ENCODE measurements around the gene COPS8. TPM values are rescaled to one million over a fixed set of nuclear protein-coding genes. Genes with fewer than 3 reads are reported as not detected.
A peak's percentile ranks its signal among the peaks of the same experiment; 100 is the strongest.

The COPS8 gene
- total RNA-seq, 1 experiment from 2014 or later = 87.4 TPM

DNA sequence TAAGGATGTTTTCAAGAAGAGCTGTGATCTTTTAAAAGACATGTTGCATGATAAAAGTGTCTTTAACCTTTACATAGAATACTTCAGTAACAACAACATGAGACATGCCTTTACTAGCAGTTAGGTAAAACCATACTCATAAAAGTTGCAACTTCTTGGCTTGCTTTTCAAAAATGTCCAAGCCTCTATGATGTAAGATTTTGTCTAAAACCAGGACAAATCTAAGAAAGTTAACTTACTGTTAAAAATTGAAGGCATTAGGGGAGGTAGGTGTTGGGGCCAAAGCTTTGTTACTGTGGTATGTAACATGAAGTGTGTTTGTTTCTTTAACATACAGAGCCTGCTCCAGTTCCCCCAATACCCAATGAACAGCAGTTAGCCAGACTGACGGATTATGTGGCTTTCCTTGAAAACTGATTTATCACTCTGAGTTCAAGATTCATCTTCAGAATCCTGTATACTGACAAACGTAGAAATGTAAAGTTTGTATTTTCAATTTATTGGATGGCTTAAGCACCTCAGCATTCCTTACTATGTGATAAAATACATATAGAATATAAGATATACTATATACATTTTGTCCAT lies 11.7 kb downstream of the COPS8 start:
- no peak for DNase-seq (ENCODE audit: low spot score)
- H3K4me3 ChIP-seq (ENCODE audit: low read depth, low read length, poor library complexity, severe bottlenecking) = no peak overlapping the region
- intact Hi-C loops (cut with micrococcal nuclease; ENCODE audit: unreplicated experiment) = no loop called here
- CTCF ChIA-PET = interaction anchor here (0.5 kb wide), 1 partner anchor 47 kb away, joined by 3 read pairs; no protein-coding TSS in a partner anchor
- H3K9me3 ChIP-seq (ENCODE audit: low read depth, low read length, poor library complexity, severe bottlenecking) = no peaks in the 10 kb centered on the region
- BruUV-seq (replicated peaks) = no TSS peak
- H3K27me3 ChIP-seq (replicated peaks; ENCODE audit: insufficient read depth, low read depth, low read length, poor library complexity) = no peaks in the 10 kb centered on the region
- no peak overlapping the region for H3K27ac ChIP-seq (ENCODE audit: low read depth, low read length, poor library complexity, severe bottlenecking)
- TF ChIP-seq EZH2 (IDR thresholded peaks at IDR 0.05; ENCODE audit: borderline replicate concordance, low read depth, low read length, poor library complexity, severe bottlenecking) = no peak
- TF ChIP-seq, protein P1, sequence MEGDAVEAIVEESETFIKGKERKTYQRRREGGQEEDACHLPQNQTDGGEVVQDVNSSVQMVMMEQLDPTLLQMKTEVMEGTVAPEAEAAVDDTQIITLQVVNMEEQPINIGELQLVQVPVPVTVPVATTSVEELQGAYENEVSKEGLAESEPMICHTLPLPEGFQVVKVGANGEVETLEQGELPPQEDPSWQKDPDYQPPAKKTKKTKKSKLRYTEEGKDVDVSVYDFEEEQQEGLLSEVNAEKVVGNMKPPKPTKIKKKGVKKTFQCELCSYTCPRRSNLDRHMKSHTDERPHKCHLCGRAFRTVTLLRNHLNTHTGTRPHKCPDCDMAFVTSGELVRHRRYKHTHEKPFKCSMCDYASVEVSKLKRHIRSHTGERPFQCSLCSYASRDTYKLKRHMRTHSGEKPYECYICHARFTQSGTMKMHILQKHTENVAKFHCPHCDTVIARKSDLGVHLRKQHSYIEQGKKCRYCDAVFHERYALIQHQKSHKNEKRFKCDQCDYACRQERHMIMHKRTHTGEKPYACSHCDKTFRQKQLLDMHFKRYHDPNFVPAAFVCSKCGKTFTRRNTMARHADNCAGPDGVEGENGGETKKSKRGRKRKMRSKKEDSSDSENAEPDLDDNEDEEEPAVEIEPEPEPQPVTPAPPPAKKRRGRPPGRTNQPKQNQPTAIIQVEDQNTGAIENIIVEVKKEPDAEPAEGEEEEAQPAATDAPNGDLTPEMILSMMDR (conservative IDR thresholded peaks at IDR 0.05; ENCODE audit: low read depth, low read length) = no peak
- H3K4me1 ChIP-seq (ENCODE audit: insufficient read depth, low read length, poor library complexity, severe bottlenecking) = no peaks in the 10 kb centered on the region
- POLR2A ChIA-PET (ENCODE audit: low non-redundant PET) = no interaction called here
- peaks cover 57% of the 10 kb centered on the region for H3K36me3 ChIP-seq (ENCODE audit: insufficient read depth, low read length, poor library complexity, severe bottlenecking)

DNA sequence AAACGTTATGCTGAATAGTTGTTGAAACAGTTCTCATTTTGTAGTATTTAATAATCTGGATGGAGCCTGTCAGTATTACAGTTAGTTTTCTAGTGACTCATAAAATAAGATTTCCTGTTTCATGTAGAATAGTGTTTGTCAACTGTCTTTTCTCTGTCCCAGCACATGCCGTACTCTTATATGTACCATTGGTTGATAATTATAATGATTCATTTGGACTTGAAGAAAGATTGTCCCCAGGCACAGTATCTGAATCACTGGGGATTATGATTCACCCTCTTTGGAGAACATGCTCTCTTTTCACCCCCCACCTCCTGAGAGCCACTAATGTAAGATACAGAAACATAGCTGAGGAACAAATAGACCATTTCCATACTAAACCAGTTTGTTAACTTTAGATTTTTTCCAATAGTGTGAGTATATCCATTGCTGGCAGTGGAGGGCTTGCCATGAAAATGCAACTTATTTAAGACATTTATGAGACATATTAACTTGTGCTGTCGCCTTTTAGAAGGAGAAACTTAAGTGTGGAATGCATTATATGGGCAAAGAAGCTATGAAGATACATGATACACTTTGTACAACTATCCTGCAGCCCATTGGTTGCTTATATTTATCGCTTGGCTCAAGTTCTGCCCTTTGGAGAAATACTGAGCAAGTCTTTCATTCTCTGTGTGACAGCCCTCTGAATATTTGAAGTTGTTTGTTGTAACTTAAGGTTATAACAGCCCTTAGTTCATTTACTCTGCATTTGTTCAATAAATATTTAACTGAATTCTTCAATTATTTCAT lies 12.4 kb downstream of the COPS8 start:
- no peak for TF ChIP-seq EZH2 (IDR thresholded peaks at IDR 0.05; ENCODE audit: borderline replicate concordance, low read depth, low read length, poor library complexity, severe bottlenecking)
- TF ChIP-seq, protein P1 (conservative IDR thresholded peaks at IDR 0.05; ENCODE audit: low read depth, low read length) = no peak
- ChIA-PET CTCF (no interaction called here), POLR2A (ENCODE audit: low non-redundant PET) (no interaction called here)
- Histone ChIP-seq H3K9me3 (ENCODE audit: low read depth, low read length, poor library complexity, severe bottlenecking) (no peaks in the 10 kb centered on the region), H3K4me3 (ENCODE audit: low read depth, low read length, poor library complexity, severe bottlenecking) (no peak overlapping the region), H3K27me3 (replicated peaks; ENCODE audit: insufficient read depth, low read depth, low read length, poor library complexity) (no peaks in the 10 kb centered on the region), H3K4me1 (ENCODE audit: insufficient read depth, low read length, poor library complexity, severe bottlenecking) (no peaks in the 10 kb centered on the region), H3K36me3 (ENCODE audit: insufficient read depth, low read length, poor library complexity, severe bottlenecking) (peaks cover 57% of the 10 kb centered on the region), H3K27ac (ENCODE audit: low read depth, low read length, poor library complexity, severe bottlenecking) (no peak overlapping the region)
- DNase-seq (ENCODE audit: low spot score) = peak; percentile 75
- TSS peak; percentile 43 for BruUV-seq (replicated peaks)
- intact Hi-C loops (cut with micrococcal nuclease; ENCODE audit: unreplicated experiment) = no loop called here

DNA sequence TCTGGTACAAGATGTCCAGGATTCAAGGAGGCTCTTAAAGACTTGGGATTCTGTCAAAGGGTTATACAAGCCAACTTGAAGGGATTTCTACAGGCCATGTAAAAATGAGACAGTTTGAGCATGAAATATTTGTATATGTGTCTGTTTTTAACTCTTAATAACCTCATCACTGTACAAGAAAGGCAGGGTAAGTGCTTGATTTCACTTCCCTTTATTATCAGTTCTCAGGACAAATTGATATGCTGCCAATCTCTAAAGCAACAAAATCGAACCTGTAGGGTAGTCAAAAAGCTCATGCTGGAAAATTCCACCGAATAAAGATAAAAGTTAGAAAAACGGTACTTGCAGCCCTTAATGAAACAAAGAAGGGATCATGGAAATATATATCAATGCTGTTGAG lies 14.1 kb downstream of the COPS8 start:
- DNase-seq (ENCODE audit: low spot score) = no peak
- POLR2A ChIA-PET (ENCODE audit: low non-redundant PET) = no interaction called here
- CTCF ChIA-PET = no interaction called here
- no TSS peak for BruUV-seq (replicated peaks)
- H3K27me3 ChIP-seq (replicated peaks; ENCODE audit: insufficient read depth, low read depth, low read length, poor library complexity) = no peaks in the 10 kb centered on the region
- no peak overlapping the region for H3K4me3 ChIP-seq (ENCODE audit: low read depth, low read length, poor library complexity, severe bottlenecking)
- no peak overlapping the region for H3K27ac ChIP-seq (ENCODE audit: low read depth, low read length, poor library complexity, severe bottlenecking)
- intact Hi-C loops (cut with micrococcal nuclease; ENCODE audit: unreplicated experiment) = no loop called here
- H3K4me1 ChIP-seq (ENCODE audit: insufficient read depth, low read length, poor library complexity, severe bottlenecking) = no peaks in the 10 kb centered on the region
- TF ChIP-seq EZH2 (IDR thresholded peaks at IDR 0.05; ENCODE audit: borderline replicate concordance, low read depth, low read length, poor library complexity, severe bottlenecking) = no peak
- TF ChIP-seq, protein P1 (conservative IDR thresholded peaks at IDR 0.05; ENCODE audit: low read depth, low read length) = no peak
- H3K36me3 ChIP-seq (ENCODE audit: insufficient read depth, low read length, poor library complexity, severe bottlenecking) = peaks cover 44% of the 10 kb centered on the region
- no peaks in the 10 kb centered on the region for H3K9me3 ChIP-seq (ENCODE audit: low read depth, low read length, poor library complexity, severe bottlenecking)
